Right lobe of liver (tissue), 6 donors: ENCODE data around the gene HOXD1. TPM values are rescaled to one million over a fixed set of nuclear protein-coding genes. Genes with fewer than 3 reads are reported as not detected.

Source experiments
- ATAC-seq, 4 donors: fragments of 200-7000 bp; cut with Tn5 transposase; one replicate each; pipeline ENCODE4 v1.9.1; 2020; ENCODE audit warnings: mild to moderate bottlenecking in 4 of 4, moderate library complexity in 4 of 4
- DNase-seq, 3 donors: peaks; one replicate each; pipeline ENCODE4 v3.0.0-alpha.2; 2020
- H3K27ac ChIP-seq, 3 donors: fragments of 200-600 bp; one replicate each; pipeline ENCODE4 v1.8.0; 2022
- H3K27me3 ChIP-seq, 2 donors: fragments of 200-600 bp; one replicate each; pipeline ENCODE4 v1.8.0; 2022
- H3K36me3 ChIP-seq, 4 donors: fragments of 200-600 bp; sonication (generic) in 1 of 4; one replicate each; pipeline versions ENCODE4 v1.5.1 to v1.8.0; 2017 to 2022; ENCODE audit warnings: control low read depth in 1 of 4
- H3K4me1 ChIP-seq, 4 donors: fragments of 200-600 bp; sonication (generic) in 1 of 4; one replicate each; pipeline versions ENCODE4 v1.5.1 to v1.8.0; 2017 to 2022; ENCODE audit warnings: control low read depth in 1 of 4
- H3K4me3 ChIP-seq, 3 donors: fragments of 200-600 bp; one replicate each; pipeline ENCODE4 v1.8.0; 2022
- H3K9me3 ChIP-seq, 4 donors: fragments of 200-600 bp; sonication (generic) in 1 of 4; one replicate each; pipeline versions ENCODE4 v1.5.1 to v1.8.0; 2017 to 2022; ENCODE audit warnings: control low read depth in 1 of 4
- CTCF ChIP-seq, 4 donors: fragments of 200-600 bp in 3 of 4; fragments of 450-650 bp in 1 of 4; IDR thresholded peaks; one replicate each; pipeline versions ENCODE4 v1.5.1 to v1.8.0; 2016 to 2022; ENCODE audit warnings: antibody characterized with exemption in 4 of 4, mild to moderate bottlenecking in 2 of 4
- POLR2A ChIP-seq: fragments of 450-650 bp; IDR thresholded peaks from one replicate; pipeline ENCODE4 v1.6.1; 2017; ENCODE audit warnings: antibody characterized with exemption, mild to moderate bottlenecking
- WGBS: methylation state at CpG from one replicate; pipeline ENCODE4 v1.1.6; 2018; ENCODE audit warnings: low coverage, low lambda C conversion rate; ENCODE audit not compliant: insufficient coverage; ENCODE audit errors: missing lambda C conversion rate; 5-methylcytosine and 5-hydroxymethylcytosine counted together
- intact Hi-C, 2 donors: fragments of 100-400 bp; cut with DNase I; formaldehyde crosslinking; loops; one replicate each; pipeline versions ENCODE4 v1.11.2 to v1.14.1; 2022
- total RNA-seq, 6 experiments: library from RNA; depleted of rRNA in 2 of 6; stranded (reverse); fragments of >200 nt in 2 of 6; fragmentation: NEBNext Ultra II Directional in 3 of 6; extraction: Animal tissue kit (Norgen Biotek cat#: 25700) in 3 of 6; gene quantifications; one replicate each; pipeline versions ENCODE4 v1.1.0 to v1.2.4, GENCODE V29; 2016 to 2023
- donor health status: DM: no; HTN: yes; CAD: no.
- donor health status: DM: no; HTN: no; CAD: no.
- donor health status: DM: no; HTN: no; CAD: no.
- donor health status: DM: no; HTN: yes; CAD: no.
- donor health status: DM: no; HTN: yes; CAD: no.

Gene HOXD1
- total RNA-seq, 6 experiments from 2014 or later, result not detected

GRCh38 chr2:176187200-176187898, 1.1 kb upstream of the HOXD1 start:
- TF ChIP-seq POLR2A (no peak), CTCF (IDR thresholded peaks at IDR 0.05) (no peak)
- Histone ChIP-seq H3K36me3 (no peaks in the 10 kb centered on the region), H3K27me3 (peaks cover 10 to 41% of the 10 kb centered on the region in 2 donors), H3K9me3 (no peaks in the 10 kb centered on the region), H3K4me3 (peak overlapping the region in 2 of 3 donors; percentile 43 to 45), H3K4me1 (peaks cover 0 to 14% (median 0%) of the 10 kb centered on the region in 4 donors), H3K27ac (no peak overlapping the region)
- intact Hi-C loops, result no loop called here
- peak in 3 of 4 donors; percentile 7 to 28 (median 15) for ATAC-seq
- WGBS, result 10% methylated on average over 13 of the region's 13 CpGs
- no peak for DNase-seq

DNA sequence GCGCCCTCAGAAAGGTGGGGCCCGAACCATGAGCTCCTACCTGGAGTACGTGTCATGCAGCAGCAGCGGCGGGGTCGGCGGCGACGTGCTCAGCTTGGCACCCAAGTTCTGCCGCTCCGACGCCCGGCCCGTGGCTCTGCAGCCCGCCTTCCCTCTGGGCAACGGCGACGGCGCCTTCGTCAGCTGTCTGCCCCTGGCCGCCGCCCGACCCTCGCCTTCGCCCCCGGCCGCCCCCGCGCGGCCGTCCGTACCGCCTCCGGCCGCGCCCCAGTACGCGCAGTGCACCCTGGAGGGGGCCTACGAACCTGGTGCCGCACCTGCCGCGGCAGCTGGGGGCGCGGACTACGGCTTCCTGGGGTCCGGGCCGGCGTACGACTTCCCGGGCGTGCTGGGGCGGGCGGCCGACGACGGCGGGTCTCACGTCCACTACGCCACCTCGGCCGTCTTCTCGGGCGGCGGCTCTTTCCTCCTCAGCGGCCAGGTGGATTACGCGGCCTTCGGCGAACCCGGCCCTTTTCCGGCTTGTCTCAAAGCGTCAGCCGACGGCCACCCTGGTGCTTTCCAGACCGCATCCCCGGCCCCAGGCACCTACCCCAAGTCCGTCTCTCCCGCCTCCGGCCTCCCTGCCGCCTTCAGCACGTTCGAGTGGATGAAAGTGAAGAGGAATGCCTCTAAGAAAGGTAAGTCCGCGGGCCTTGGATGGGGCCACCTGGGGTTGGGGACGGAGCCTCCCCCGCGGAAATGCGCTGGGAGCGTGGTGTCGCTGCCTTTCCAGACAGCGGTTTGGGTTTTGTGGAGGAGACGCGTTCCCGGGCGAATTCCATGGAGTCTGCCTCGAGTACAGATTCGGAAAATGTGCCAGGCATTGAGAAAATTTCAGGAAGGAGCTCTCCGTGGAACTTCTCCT, 559 bp downstream of the HOXD1 start:
- WGBS, result 9% methylated on average over 18 of the region's 98 CpGs

GRCh38 chr2:176189681-176190641, 1.5 kb downstream of the HOXD1 start:
- no peak for ATAC-seq
- H3K27ac ChIP-seq, result no peak overlapping the region
- H3K4me3 ChIP-seq, result no peak overlapping the region
- no peaks in the 10 kb centered on the region for H3K36me3 ChIP-seq
- intact Hi-C loops, result no loop called here
- WGBS, result 9% methylated on average over 23 of the region's 28 CpGs
- H3K4me1 ChIP-seq, result peaks cover 0 to 14% (median 0%) of the 10 kb centered on the region in 4 donors
- peaks cover 14 to 53% of the 10 kb centered on the region in 2 donors for H3K27me3 ChIP-seq
- no peak for DNase-seq
- TF ChIP-seq CTCF (IDR thresholded peaks at IDR 0.05), result no peak
- TF ChIP-seq POLR2A, result no peak
- H3K9me3 ChIP-seq, result no peaks in the 10 kb centered on the region

More for the DNA sequence above, 559 bp downstream of the HOXD1 start:
- Histone ChIP-seq H3K4me1 (peaks cover 0 to 14% (median 0%) of the 10 kb centered on the region in 4 donors), H3K27me3 (peaks cover 14 to 53% of the 10 kb centered on the region in 2 donors), H3K4me3 (peak overlapping the region; percentile 43 to 47 (median 45)), H3K9me3 (no peaks in the 10 kb centered on the region), H3K36me3 (no peaks in the 10 kb centered on the region), H3K27ac (no peak overlapping the region)
- no peak for TF ChIP-seq CTCF (IDR thresholded peaks at IDR 0.05)
- intact Hi-C loops, result no loop called here
- DNase-seq, result no peak
- ATAC-seq, result peak in 1 of 4 donors; percentile 13

DNA sequence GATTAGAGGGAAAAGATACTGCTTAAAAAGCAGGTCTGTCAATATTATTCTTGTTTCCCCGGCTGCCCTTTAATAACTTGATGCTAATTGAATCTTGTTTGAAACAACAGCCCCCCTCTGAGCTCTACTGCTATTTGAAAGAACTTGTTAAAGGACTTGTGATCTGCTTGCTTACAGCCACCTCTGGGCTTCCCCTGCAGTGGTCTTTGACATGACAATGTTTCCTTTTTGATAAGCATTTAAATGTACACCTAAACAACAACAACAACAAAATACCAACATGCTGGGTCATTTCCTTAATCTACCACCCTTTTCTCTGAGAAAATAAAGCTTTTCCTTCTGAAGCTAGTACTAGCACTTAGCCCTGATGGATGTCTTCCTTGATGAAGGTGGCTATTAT, 3.9 kb downstream of the HOXD1 start:
- Histone ChIP-seq H3K4me3 (no peak overlapping the region), H3K4me1 (peaks cover 0 to 14% (median 0%) of the 10 kb centered on the region in 4 donors), H3K27me3 (peaks cover 14 to 57% of the 10 kb centered on the region in 2 donors), H3K36me3 (no peaks in the 10 kb centered on the region), H3K9me3 (no peaks in the 10 kb centered on the region), H3K27ac (no peak overlapping the region)
- TF ChIP-seq CTCF (IDR thresholded peaks at IDR 0.05) (no peak), POLR2A (no peak)
- no peak for DNase-seq
- intact Hi-C loops, result no loop called here
- ATAC-seq, result no peak
- WGBS, result 6% methylated on average over 1 of the region's 1 CpG
